Measurements from ENCODE around the gene SSR1.

DNA sequence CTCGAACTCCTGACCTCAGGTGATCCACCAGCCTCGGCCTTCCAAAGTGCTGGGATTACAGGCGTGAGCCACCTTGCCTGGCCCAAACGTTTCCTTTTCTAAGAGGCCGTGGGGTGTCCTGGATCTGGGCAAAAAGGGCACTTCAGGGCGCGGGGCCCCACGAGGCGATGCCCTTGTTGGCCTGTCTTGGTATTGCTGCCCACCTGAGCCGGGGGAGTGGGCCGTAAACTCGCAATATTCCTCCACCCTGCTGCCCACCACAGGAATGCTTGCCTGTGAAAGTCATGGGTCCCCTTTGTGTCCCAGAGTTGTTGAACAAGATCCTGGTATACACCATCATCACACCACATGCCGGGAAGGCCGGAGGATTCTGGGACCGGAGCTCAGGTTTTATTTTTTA is 49.0 kb downstream of the SSR1 start:
- TF ChIP-seq, protein P1, sequence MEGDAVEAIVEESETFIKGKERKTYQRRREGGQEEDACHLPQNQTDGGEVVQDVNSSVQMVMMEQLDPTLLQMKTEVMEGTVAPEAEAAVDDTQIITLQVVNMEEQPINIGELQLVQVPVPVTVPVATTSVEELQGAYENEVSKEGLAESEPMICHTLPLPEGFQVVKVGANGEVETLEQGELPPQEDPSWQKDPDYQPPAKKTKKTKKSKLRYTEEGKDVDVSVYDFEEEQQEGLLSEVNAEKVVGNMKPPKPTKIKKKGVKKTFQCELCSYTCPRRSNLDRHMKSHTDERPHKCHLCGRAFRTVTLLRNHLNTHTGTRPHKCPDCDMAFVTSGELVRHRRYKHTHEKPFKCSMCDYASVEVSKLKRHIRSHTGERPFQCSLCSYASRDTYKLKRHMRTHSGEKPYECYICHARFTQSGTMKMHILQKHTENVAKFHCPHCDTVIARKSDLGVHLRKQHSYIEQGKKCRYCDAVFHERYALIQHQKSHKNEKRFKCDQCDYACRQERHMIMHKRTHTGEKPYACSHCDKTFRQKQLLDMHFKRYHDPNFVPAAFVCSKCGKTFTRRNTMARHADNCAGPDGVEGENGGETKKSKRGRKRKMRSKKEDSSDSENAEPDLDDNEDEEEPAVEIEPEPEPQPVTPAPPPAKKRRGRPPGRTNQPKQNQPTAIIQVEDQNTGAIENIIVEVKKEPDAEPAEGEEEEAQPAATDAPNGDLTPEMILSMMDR (conservative IDR thresholded peaks at IDR 0.05; ENCODE audit: low read length): no peak
- no peak for TF ChIP-seq EZH2phosphoT487 (IDR thresholded peaks at IDR 0.05; ENCODE audit: borderline replicate concordance, low read depth, low read length)

Data from OCI-LY7 (cell line).